ENCODE results near the gene SWAP70. TPM values are rescaled to one million over a fixed set of nuclear protein-coding genes. Genes with fewer than 3 reads are reported as not detected.
A peak's percentile ranks its signal among the peaks of the same experiment; 100 is the strongest.

SWAP70 gene
- total and polyA plus RNA-seq, 7 experiments from 2014 or later, result 2.3 to 15.6 (median 4.5) TPM

- Mint-ChIP-seq H3K27ac (peak overlapping the region in 1 of 9 donors; percentile 31), H3K36me3 (peaks cover 0 to 19% (median 1%) of the 10 kb centered on the region in 5 donors), H3K27me3 (no peaks in the 10 kb centered on the region), H3K4me3 (no peak overlapping the region), H3K4me1 (peaks cover 0 to under 1% (median 0%) of the 10 kb centered on the region in 7 donors), H3K9me3 (no peaks in the 10 kb centered on the region)
- DNase-seq (no peak), ATAC-seq (no peak)
- Histone ChIP-seq H3K27ac (ENCODE audit: low read depth, low read length) (no peak overlapping the region), H3K27me3 (ENCODE audit: control insufficient read depth in 2 of 2, insufficient read depth in 2 of 2, low read length in 2 of 2) (no peaks in the 10 kb centered on the region), H3K9me3 (ENCODE audit: control insufficient read depth in 2 of 3, low read length in 3 of 3) (no peaks in the 10 kb centered on the region), H3K36me3 (ENCODE audit: control insufficient read depth in 2 of 3, insufficient read depth in 3 of 3, low read length in 3 of 3) (peaks cover 0 to 4% (median 0%) of the 10 kb centered on the region in 3 experiments), H3K4me1 (ENCODE audit: control insufficient read depth in 2 of 2, insufficient read depth in 2 of 2, low read length in 2 of 2) (no peaks in the 10 kb centered on the region), H3K4me3 (ENCODE audit: low read length) (no peak overlapping the region)
- intact Hi-C loops (cut with micrococcal nuclease), result no loop called here
- POLR2A ChIA-PET, result no interaction called here
- CTCF ChIA-PET, result no interaction called here
These were observed 133.4 kb downstream of the SWAP70 start for GRCh38 chr11:9797300-9797699.

- Histone ChIP-seq H3K27ac (ENCODE audit: low read depth, low read length) (no peak overlapping the region), H3K9me3 (ENCODE audit: control insufficient read depth in 2 of 3, low read length in 3 of 3) (no peaks in the 10 kb centered on the region), H3K4me1 (ENCODE audit: control insufficient read depth in 2 of 2, insufficient read depth in 2 of 2, low read length in 2 of 2) (no peaks in the 10 kb centered on the region), H3K27me3 (ENCODE audit: control insufficient read depth in 2 of 2, insufficient read depth in 2 of 2, low read length in 2 of 2) (no peaks in the 10 kb centered on the region), H3K4me3 (ENCODE audit: low read length) (no peak overlapping the region), H3K36me3 (ENCODE audit: control insufficient read depth in 2 of 3, insufficient read depth in 3 of 3, low read length in 3 of 3) (no peaks in the 10 kb centered on the region)
- no peak for DNase-seq
- ChIA-PET CTCF (no interaction called here), POLR2A (no interaction called here)
- peaks cover 0 to 21% (median 5%) of the 10 kb centered on the region in 5 donors for H3K36me3 Mint-ChIP-seq
- peaks cover 0 to 3% (median 0%) of the 10 kb centered on the region in 7 donors for H3K4me1 Mint-ChIP-seq
- intact Hi-C loops (cut with micrococcal nuclease), result no loop called here
- no peaks in the 10 kb centered on the region for H3K27me3 Mint-ChIP-seq
- no peaks in the 10 kb centered on the region for H3K9me3 Mint-ChIP-seq
- H3K27ac Mint-ChIP-seq, result no peak overlapping the region
- ATAC-seq, result no peak
- no peak overlapping the region for H3K4me3 Mint-ChIP-seq
These were observed 136.0 kb downstream of the SWAP70 start for GRCh38 chr11:9799886-9800285.

- intact Hi-C loops (cut with micrococcal nuclease), result no loop called here
- Histone ChIP-seq H3K4me1 (ENCODE audit: control insufficient read depth in 2 of 2, insufficient read depth in 2 of 2, low read length in 2 of 2) (no peaks in the 10 kb centered on the region), H3K27me3 (ENCODE audit: control insufficient read depth in 2 of 2, insufficient read depth in 2 of 2, low read length in 2 of 2) (no peaks in the 10 kb centered on the region), H3K36me3 (ENCODE audit: control insufficient read depth in 2 of 3, insufficient read depth in 3 of 3, low read length in 3 of 3) (peaks cover 0 to 5% (median 0%) of the 10 kb centered on the region in 3 experiments), H3K27ac (ENCODE audit: low read depth, low read length) (no peak overlapping the region), H3K4me3 (ENCODE audit: low read length) (no peak overlapping the region), H3K9me3 (ENCODE audit: control insufficient read depth in 2 of 3, low read length in 3 of 3) (no peaks in the 10 kb centered on the region)
- DNase-seq (no peak), ATAC-seq (no peak)
- peaks cover 8 to 30% (median 14%) of the 10 kb centered on the region in 5 donors for H3K36me3 Mint-ChIP-seq
- no peak overlapping the region for H3K4me3 Mint-ChIP-seq
- peaks cover 0 to 3% (median 0%) of the 10 kb centered on the region in 7 donors for H3K4me1 Mint-ChIP-seq
- H3K27me3 Mint-ChIP-seq, result no peaks in the 10 kb centered on the region
- H3K27ac Mint-ChIP-seq, result no peak overlapping the region
- CTCF ChIA-PET, result no interaction called here
- no peaks in the 10 kb centered on the region for H3K9me3 Mint-ChIP-seq
- POLR2A ChIA-PET, result interaction anchor here (0.7 kb wide), 1 partner anchor 19 kb away, joined by 3 read pairs; no protein-coding TSS in a partner anchor
These were observed 138.5 kb downstream of the SWAP70 start for GRCh38 chr11:9802291-9802861.

Other genes with a start within 250 kb of the SWAP70 start
- 10 to 100 TPM; 29.6 to 47.5 (median 34.4) TPM for gene ZNF143, start 203.1 kb upstream of the SWAP70 start, total RNA-seq
- 10 to 100 TPM; 41.5 TPM for gene ZNF143, start 203.1 kb upstream of the SWAP70 start, polyA plus RNA-seq
- 10 to 100 TPM in 1 of 5 experiments, 1 to 10 TPM in 3, under 1 TPM in 1; 0.43 to 47.6 (median 1.9) TPM for gene WEE1, start 90.4 kb upstream of the SWAP70 start, total RNA-seq
- gene WEE1, start 90.4 kb upstream of the SWAP70 start, polyA plus RNA-seq, result under 1 TPM; 0.43 to 0.44 TPM